ENCODE data around the gene PTPRR. TPM values are rescaled to one million over a fixed set of nuclear protein-coding genes. Genes with fewer than 3 reads are reported as not detected.

Gene PTPRR
- total and polyA plus RNA-seq, 10 of the 15 experiments (the other 5 are each of a cell fraction or from before 2014, with no cell fraction given): 0.14 to 3.1 (median 0.42) TPM

- DNase-seq (ENCODE audit: low read depth, low spot score) (no peak), ATAC-seq (peak; percentile 75), FAIRE-seq (no peak)
- POLR2A ChIA-PET: no interaction called here
- Histone ChIP-seq H3K27ac (ENCODE audit: control insufficient read depth, insufficient read depth) (no peak overlapping the region), H3K4me3 (no peak overlapping the region), H3K36me3 (ENCODE audit: control insufficient read depth in 2 of 2, insufficient read depth in 2 of 2, low read length in 1 of 2) (no peaks in the 10 kb centered on the region), H2AFZ (ENCODE audit: control insufficient read depth, low read depth, low read length) (no peak overlapping the region), H4K20me1 (ENCODE audit: control insufficient read depth, insufficient read depth) (no peaks in the 10 kb centered on the region), H3K4me1 (ENCODE audit: control insufficient read depth, insufficient read depth, low read length) (no peaks in the 10 kb centered on the region), H3K79me2 (ENCODE audit: control insufficient read depth, insufficient read depth, low read length) (no peaks in the 10 kb centered on the region), H3K9ac (ENCODE audit: control insufficient read depth, insufficient read depth, low read length) (no peak overlapping the region), H3K9me3 (replicated peaks; ENCODE audit: control insufficient read depth, insufficient read depth, low read length) (no peaks in the 10 kb centered on the region), H3K27me3 (replicated peaks in 1 of 2; ENCODE audit: control insufficient read depth in 2 of 2, insufficient read depth in 2 of 2, low read length in 1 of 2) (no peaks in the 10 kb centered on the region; a peak in 1 of 4 replicates), H3K4me2 (ENCODE audit: control insufficient read depth, insufficient read depth) (no peak overlapping the region)
- intact Hi-C loops (cut with micrococcal nuclease; ENCODE audit: unreplicated experiment): loop anchor here (1.0 to 10.0 kb wide), 3 partner anchors 130 to 841 kb away; no protein-coding TSS in a partner anchor
- no TSS peak for BruUV-seq (replicated peaks)
- SMC1A ChIA-PET (ENCODE audit: uncharacterized antibody, unreplicated experiment): interaction anchor here (1.3 kb wide), 1 partner anchor 819 kb away, joined by 6 read pairs; no protein-coding TSS in a partner anchor
- WGBS (ENCODE audit: insufficient coverage, insufficient replicate concordance, low lambda C conversion rate, missing lambda C conversion rate): 20% methylated on average over 19 of the region's 19 CpGs
- CTCF ChIA-PET: interaction anchor here (0.6 to 1.4 kb wide), 4 partner anchors 123 to 841 kb away, joined by 3 read pairs; no protein-coding TSS in a partner anchor
- in situ Hi-C loops (cut with MboI): no loop called here
- TF ChIP-seq ZNF622 (IDR thresholded peaks at IDR 0.05) (no peak), POLR2AphosphoS2 (IDR thresholded peaks at IDR 0.05; ENCODE audit: low read depth, low read length) (no peak), RAD21 (IDR thresholded peaks at IDR 0.05; ENCODE audit: insufficient read depth, low read depth, low read length) (peak; percentile 80), SMC3 (IDR thresholded peaks at IDR 0.05; ENCODE audit: borderline replicate concordance, low read length) (peak; percentile 72)
- TF ChIP-seq, protein P1, sequence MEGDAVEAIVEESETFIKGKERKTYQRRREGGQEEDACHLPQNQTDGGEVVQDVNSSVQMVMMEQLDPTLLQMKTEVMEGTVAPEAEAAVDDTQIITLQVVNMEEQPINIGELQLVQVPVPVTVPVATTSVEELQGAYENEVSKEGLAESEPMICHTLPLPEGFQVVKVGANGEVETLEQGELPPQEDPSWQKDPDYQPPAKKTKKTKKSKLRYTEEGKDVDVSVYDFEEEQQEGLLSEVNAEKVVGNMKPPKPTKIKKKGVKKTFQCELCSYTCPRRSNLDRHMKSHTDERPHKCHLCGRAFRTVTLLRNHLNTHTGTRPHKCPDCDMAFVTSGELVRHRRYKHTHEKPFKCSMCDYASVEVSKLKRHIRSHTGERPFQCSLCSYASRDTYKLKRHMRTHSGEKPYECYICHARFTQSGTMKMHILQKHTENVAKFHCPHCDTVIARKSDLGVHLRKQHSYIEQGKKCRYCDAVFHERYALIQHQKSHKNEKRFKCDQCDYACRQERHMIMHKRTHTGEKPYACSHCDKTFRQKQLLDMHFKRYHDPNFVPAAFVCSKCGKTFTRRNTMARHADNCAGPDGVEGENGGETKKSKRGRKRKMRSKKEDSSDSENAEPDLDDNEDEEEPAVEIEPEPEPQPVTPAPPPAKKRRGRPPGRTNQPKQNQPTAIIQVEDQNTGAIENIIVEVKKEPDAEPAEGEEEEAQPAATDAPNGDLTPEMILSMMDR (IDR thresholded peaks at IDR 0.05 in 2 of 3, conservative IDR thresholded peaks at IDR 0.05 in 1 of 3; ENCODE audit: control insufficient read depth in 2 of 3, extremely low read depth in 1 of 3, insufficient read depth in 1 of 3, low read depth in 3 of 3, low read length in 3 of 3): peak; percentile 72 to 88 (median 75)
- RAD21 ChIA-PET (ENCODE audit: unreplicated experiment): interaction anchor here (0.7 to 1.2 kb wide), 2 partner anchors 129 to 818 kb away, joined by 3 read pairs; no protein-coding TSS in a partner anchor
Measured at GRCh38 chr12:70719672-70720420, 200.7 kb downstream of the PTPRR start.
